HEK293T (cell line): ENCODE results near the gene F2.
"Not testable (repeated sequence)": the region's sequence is repeated elsewhere in the genome, so short reads cannot be mapped to it uniquely, and the experiment has no call there.

ENCODE experiments used
- CTCF ChIA-PET: fragments of 350-600 bp; formaldehyde crosslinking; extraction: SDS; loops from one replicate; lab custom pipeline; 2021; ENCODE audit warnings: antibody characterized with exemption, inconsistent platforms; lab: Yijun Ruan, JAX
- POLR2A ChIA-PET: fragments of 350-600 bp; formaldehyde crosslinking; extraction: SDS; loops from one replicate; lab custom pipeline; 2020; ENCODE audit warnings: antibody characterized with exemption, inconsistent platforms; lab: Yijun Ruan, JAX
- DNase-seq: peaks from one replicate; pipeline ENCODE4 v3.0.0; 2012; ENCODE audit warnings: mixed read lengths; ENCODE audit errors: extremely low spot score
- ARNT ChIP-seq: fragments of 450-650 bp; IDR thresholded peaks from 2 replicates; pipeline ENCODE4 v1.6.1; 2017; ENCODE audit warnings: mild to moderate bottlenecking
- BHLHE40 ChIP-seq: fragments of 450-650 bp; IDR thresholded peaks from 2 replicates; pipeline ENCODE4 v1.6.1; 2016; ENCODE audit warnings: mild to moderate bottlenecking, moderate library complexity, borderline replicate concordance
- CTBP1 ChIP-seq: fragments of 450-650 bp; IDR thresholded peaks from 2 replicates; pipeline ENCODE4 v1.6.1; 2016; ENCODE audit warnings: borderline replicate concordance
- ELF4 ChIP-seq: fragments of 450-650 bp; IDR thresholded peaks from 2 replicates; pipeline ENCODE4 v1.6.1; 2017; ENCODE audit warnings: antibody characterized with exemption
- FOXA1 ChIP-seq: fragments of 450-650 bp; IDR thresholded peaks from 2 replicates; pipeline ENCODE4 v1.6.1; 2016; ENCODE audit warnings: mild to moderate bottlenecking
- FOXK2 ChIP-seq: fragments of 450-650 bp; IDR thresholded peaks from 2 replicates; pipeline ENCODE4 v1.6.1; 2016; ENCODE audit warnings: mild to moderate bottlenecking
- FOXM1 ChIP-seq: fragments of 450-650 bp; IDR thresholded peaks from 2 replicates; pipeline ENCODE4 v1.6.1; 2017; ENCODE audit warnings: mild to moderate bottlenecking, borderline replicate concordance
- HDGF ChIP-seq: fragments of 450-650 bp; IDR thresholded peaks from 2 replicates; pipeline ENCODE4 v1.6.1; 2017; ENCODE audit warnings: antibody characterized with exemption, borderline replicate concordance
- L3MBTL2 ChIP-seq: fragments of 450-650 bp; conservative IDR thresholded peaks from 2 replicates; pipeline ENCODE4 v1.6.1; 2016; ENCODE audit warnings: mild to moderate bottlenecking
- LEF1 ChIP-seq: fragments of 450-650 bp; IDR thresholded peaks from 2 replicates; pipeline ENCODE4 v1.6.1; 2017; ENCODE audit warnings: mild to moderate bottlenecking, borderline replicate concordance
- NFRKB ChIP-seq: fragments of 450-650 bp; IDR thresholded peaks from 2 replicates; pipeline ENCODE4 v1.6.1; 2016; ENCODE audit warnings: mild to moderate bottlenecking, moderate library complexity
- SP1 ChIP-seq: fragments of 450-650 bp; IDR thresholded peaks from 2 replicates; pipeline ENCODE4 v1.6.1; 2017
- SUZ12 ChIP-seq: fragments of 450-650 bp; IDR thresholded peaks from 2 replicates; pipeline ENCODE4 v1.6.1; 2016; ENCODE audit warnings: mild to moderate bottlenecking
- TARDBP ChIP-seq: fragments of 450-650 bp; IDR thresholded peaks from 2 replicates; pipeline ENCODE4 v1.6.1; 2016
- ZNF384 ChIP-seq: fragments of 450-650 bp; IDR thresholded peaks from 2 replicates; pipeline ENCODE4 v1.6.1; 2016
- TF ChIP-seq, protein P1 (sequence below): fragments of 450-650 bp; IDR thresholded peaks from 2 replicates; pipeline ENCODE4 v1.6.1; 2016

F2 gene

GRCh38 chr11:46719048-46719542, at the start of gene F2:
Gene F2 (plus strand): TSS chr11:46719213. CDS start chr11:46719236, 23 bp downstream.
- DNase-seq: no peak
- POLR2A ChIA-PET: interaction anchor here (2.4 kb wide), 1 partner anchor 18 kb away, joined by 8 read pairs; the partner anchor contains the start of genes ARHGAP1 and ZNF408
- CTCF ChIA-PET: no interaction called here
- TF ChIP-seq HDGF: no peak
- TF ChIP-seq L3MBTL2: no peak
- no peak for TF ChIP-seq TARDBP
- no peak for TF ChIP-seq SP1
- no peak for TF ChIP-seq ZNF384
- TF ChIP-seq ARNT: no peak
- TF ChIP-seq CTBP1: no peak
- no peak for TF ChIP-seq LEF1

DNA sequence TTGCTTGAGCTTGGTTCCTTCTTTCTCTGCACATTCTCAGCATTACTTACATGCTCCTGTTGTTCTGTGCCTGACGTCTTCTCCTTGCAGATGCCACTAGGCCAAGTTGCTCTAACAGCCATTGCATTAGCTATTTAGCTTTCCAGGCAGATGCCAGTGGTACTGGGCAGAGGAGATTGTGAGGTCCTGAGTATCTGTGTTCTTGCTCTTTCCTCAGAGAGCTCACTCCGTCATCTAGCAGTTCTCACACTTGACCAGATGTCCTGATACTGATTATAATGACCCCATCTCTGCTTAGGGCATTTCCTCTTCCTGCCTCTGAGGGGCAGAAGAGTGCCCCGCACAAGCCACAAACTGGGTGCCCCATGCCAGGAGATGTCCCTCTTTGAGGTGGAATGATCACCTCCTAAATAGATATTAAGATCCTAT, 49.3 kb upstream of the F2 start:
- CTCF ChIA-PET: no interaction called here
- no peak for DNase-seq
- TF ChIP-seq FOXK2 (no peak), L3MBTL2 (no peak), SP1 (no peak), ELF4 (no peak), LEF1 (no peak)
- POLR2A ChIA-PET: no interaction called here

DNA sequence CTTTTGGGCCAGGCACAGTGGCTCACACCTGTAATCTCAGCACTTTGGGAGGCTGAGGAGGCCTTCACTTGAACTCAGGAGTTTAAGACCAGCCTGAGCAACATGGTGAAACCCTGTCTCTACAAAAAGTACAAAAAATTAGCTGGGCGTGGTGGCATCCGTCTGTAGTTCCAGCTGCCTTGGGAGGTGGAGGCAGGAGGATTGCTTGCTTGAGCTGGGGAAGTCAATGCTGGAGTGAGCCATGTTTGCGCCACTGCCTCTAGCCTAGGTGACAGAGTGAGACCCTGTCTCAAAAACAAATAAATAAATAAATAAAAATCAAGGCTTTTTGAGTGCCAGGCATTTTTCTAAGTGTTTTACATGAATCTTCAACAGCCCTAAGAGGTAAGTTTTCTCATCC, 48.5 kb upstream of the F2 start:
- CTCF ChIA-PET, DNase-seq: not testable (repeated sequence)
- POLR2A ChIA-PET: interaction anchor here (1.0 kb wide), 1 partner anchor 30 kb away, joined by 3 read pairs; the partner anchor contains the start of genes ARHGAP1 and ZNF408

DNA sequence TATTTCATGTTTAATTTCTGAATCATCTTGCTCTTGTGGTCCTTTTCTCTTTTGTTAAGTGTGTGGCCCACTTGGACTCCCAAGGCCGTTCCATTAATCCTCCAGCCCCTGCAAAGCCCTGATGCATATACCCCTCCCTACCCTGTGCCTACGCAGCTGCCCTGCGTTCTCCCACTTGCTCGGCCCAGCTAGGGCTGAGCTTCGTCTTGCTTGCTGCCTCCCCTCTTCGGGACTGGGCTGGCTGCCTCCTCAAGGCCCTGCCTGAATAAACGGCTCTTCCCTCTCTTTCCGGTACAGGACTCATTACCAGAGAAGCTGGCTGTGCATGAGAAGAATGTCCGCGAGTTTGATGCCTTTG, 47.1 kb upstream of the F2 start:
- TF ChIP-seq HDGF (no peak), LEF1 (no peak), FOXM1 (no peak), FOXA1 (no peak), ZNF384 (no peak), ARNT (no peak)
- TF ChIP-seq, protein P1, sequence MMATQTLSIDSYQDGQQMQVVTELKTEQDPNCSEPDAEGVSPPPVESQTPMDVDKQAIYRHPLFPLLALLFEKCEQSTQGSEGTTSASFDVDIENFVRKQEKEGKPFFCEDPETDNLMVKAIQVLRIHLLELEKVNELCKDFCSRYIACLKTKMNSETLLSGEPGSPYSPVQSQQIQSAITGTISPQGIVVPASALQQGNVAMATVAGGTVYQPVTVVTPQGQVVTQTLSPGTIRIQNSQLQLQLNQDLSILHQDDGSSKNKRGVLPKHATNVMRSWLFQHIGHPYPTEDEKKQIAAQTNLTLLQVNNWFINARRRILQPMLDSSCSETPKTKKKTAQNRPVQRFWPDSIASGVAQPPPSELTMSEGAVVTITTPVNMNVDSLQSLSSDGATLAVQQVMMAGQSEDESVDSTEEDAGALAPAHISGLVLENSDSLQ: no peak
- DNase-seq: no peak
- ChIA-PET POLR2A (no interaction called here), CTCF (no interaction called here)

- CTCF ChIA-PET: no interaction called here
- POLR2A ChIA-PET: no interaction called here
- no peak for DNase-seq
- TF ChIP-seq ZNF384 (no peak), HDGF (no peak), FOXK2 (no peak), ARNT (no peak), LEF1 (no peak)
These were observed 46.6 kb upstream of the F2 start for GRCh38 chr11:46672381-46672839.

DNA sequence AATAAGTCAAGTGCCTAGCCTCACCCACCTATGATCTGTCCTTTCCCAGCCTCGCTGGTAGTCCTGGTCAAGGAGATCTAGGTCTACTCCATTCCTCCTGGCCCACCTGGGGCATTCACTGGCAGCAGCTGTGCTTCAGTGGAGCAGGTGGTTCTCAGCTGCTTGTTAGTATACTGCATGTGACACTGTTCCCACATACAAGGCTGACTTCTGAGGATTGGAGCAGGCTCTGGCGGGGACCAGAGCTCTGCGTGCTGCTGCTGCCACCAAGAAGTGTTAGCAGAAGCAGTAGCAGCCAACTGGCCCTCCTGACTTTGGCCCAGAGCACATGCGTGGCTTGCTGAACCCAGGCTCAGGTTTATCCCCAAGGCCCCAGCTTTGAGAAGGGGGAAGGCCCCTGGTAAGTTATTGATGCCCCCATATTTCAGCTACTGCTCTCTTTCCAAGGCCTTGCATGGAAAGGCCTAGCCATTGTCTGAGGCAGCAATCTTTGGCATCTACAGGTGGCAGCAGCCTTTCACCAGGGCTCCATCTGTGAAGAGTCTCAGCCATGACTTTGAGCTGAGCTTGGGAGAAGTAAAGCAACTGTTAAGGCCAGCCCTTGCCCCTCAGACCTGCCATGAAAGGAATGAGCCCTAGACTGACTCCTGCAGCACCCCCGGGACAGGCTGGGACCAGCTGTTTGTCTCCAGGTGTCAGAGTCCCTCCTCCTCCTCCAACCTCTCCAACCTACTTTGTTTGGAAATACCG, 45.1 kb upstream of the F2 start:
- ChIA-PET POLR2A (interaction anchor here (1.0 kb wide), 1 partner anchor 80 kb away, joined by 3 read pairs; the partner anchor contains the start of gene AMBRA1), CTCF (no interaction called here)
- no peak for DNase-seq
- TF ChIP-seq HDGF: no peak
- TF ChIP-seq FOXA1: no peak
- TF ChIP-seq NFRKB: no peak
- no peak for TF ChIP-seq CTBP1
- no peak for TF ChIP-seq FOXK2

DNA sequence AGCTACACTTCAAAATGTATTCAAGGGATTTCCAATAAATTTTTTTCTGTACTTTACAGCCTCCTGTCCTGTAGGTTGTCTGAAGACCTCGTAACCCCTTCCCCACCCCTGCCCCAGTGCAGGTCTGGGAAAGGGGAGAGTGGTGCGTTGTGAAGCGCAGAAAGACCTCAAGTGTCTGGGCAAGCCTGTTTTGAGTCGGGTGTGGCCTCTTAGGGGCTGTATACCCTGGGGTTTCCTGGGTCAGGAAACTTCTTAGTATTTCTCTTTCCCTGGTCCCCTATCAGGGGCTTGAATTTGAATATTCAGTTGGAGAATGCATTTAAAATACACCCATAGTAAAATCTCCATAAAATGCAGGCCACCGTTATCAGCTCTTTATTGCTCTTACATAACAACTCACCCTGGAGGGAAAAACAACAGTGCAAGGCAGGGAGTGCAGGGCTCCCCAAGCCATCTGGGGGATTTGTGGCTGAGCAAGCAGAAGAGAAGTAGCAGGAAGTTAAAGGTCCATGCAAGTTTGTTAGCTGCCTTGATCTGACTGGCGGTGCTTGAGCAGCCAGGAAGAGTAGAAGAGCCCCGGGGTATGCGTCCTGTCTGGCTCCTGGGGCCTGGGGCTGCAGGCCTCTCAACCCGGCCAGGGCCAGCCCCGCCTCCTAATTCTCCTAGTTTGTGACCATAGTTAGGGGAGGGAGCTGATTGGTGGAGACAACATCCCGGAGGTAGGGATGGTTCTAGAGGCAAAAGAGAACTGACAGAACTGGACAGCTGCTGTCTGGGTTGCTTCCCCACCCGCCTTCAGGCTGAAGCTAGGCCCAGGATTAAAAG, 44.3 kb upstream of the F2 start:
- POLR2A ChIA-PET: interaction anchor here (0.7 to 1.0 kb wide), 2 partner anchors 8 to 81 kb away, joined by 3 read pairs; partner anchors contain the start of gene AMBRA1
- CTCF ChIA-PET: interaction anchor here (0.6 kb wide), 1 partner anchor 35 kb away, joined by 4 read pairs; no protein-coding TSS in a partner anchor
- DNase-seq: peak; percentile 44
- TF ChIP-seq FOXM1 (no peak), LEF1 (no peak), TARDBP (no peak), FOXA1 (no peak), SUZ12 (no peak), BHLHE40 (no peak), ARNT (no peak), L3MBTL2 (no peak), ZNF384 (no peak), ELF4 (no peak), FOXK2 (no peak), CTBP1 (no peak), NFRKB (no peak), HDGF (no peak), SP1 (no peak)
- TF ChIP-seq, protein P1: no peak
